NCI-H2227 (cell line): ENCODE results near the gene IFITM5.
"Not testable (repeated sequence)": the region's sequence is repeated elsewhere in the genome, so short reads cannot be mapped to it uniquely, and the experiment has no call there.

Experiments used
- DNase-seq: peaks from one replicate; lab custom pipeline; 2025; ENCODE audit not compliant: unreplicated experiment; lab: John Stamatoyannopoulos, UW

The IFITM5 gene

GRCh38 chr11:299081-299891, at the start of gene IFITM5:
Gene IFITM5, minus strand, starts transcription at chr11:299526. Its CDS starts 36 bp downstream, at chr11:299490.
- no peak for DNase-seq

GRCh38 chr11:346529-346928, 47.2 kb upstream of the IFITM5 start:
- DNase-seq = no peak

GRCh38 chr11:344836-345578, 45.7 kb upstream of the IFITM5 start:
- DNase-seq = no peak

GRCh38 chr11:342328-342727, 43.0 kb upstream of the IFITM5 start:
- DNase-seq = no peak

GRCh38 chr11:340539-341512, 41.5 kb upstream of the IFITM5 start:
- no peak for DNase-seq

- DNase-seq = no peak
Measured at GRCh38 chr11:339963-340362, 40.6 kb upstream of the IFITM5 start.

GRCh38 chr11:337711-338110, 38.4 kb upstream of the IFITM5 start:
- no peak for DNase-seq

GRCh38 chr11:336659-337198, 37.4 kb upstream of the IFITM5 start:
- DNase-seq = no peak

GRCh38 chr11:335779-336658, 36.7 kb upstream of the IFITM5 start:
- DNase-seq = no peak

- DNase-seq = peak; percentile 49
Measured at GRCh38 chr11:334264-334994, 35.1 kb upstream of the IFITM5 start.

GRCh38 chr11:333616-334263, 34.4 kb upstream of the IFITM5 start:
- not testable (repeated sequence) for DNase-seq

GRCh38 chr11:332651-333480, 33.5 kb upstream of the IFITM5 start:
- no peak for DNase-seq

- no peak for DNase-seq
Measured at GRCh38 chr11:331358-332060, 32.2 kb upstream of the IFITM5 start.

GRCh38 chr11:330694-331357, 31.5 kb upstream of the IFITM5 start:
- DNase-seq = no peak

GRCh38 chr11:330307-330693, 31.0 kb upstream of the IFITM5 start:
- no peak for DNase-seq

- DNase-seq = no peak
Measured at GRCh38 chr11:329886-330253, 30.5 kb upstream of the IFITM5 start.
